WTC11 (cell line): ENCODE results near the gene RHOT2. TPM values are rescaled to one million over a fixed set of nuclear protein-coding genes. Genes with fewer than 3 reads are reported as not detected.

Experiments
- ATAC-seq: fragments of 200-7000 bp; cut with Tn5 transposase; 2 replicates; pipeline ENCODE4 v1.10.0; 2021; ENCODE audit warnings: mild to moderate bottlenecking, moderate library complexity
- CTCF ChIA-PET: fragments of 300-600 bp; sonication (Branson Sonifier 250); formaldehyde crosslinking; loops from one replicate; lab custom pipeline; 2021; ENCODE audit warnings: antibody characterized with exemption; lab: Charles Lee
- POLR2A ChIA-PET: fragments of 350-600 bp; sonication (Branson Sonifier 250); formaldehyde crosslinking; loops from one replicate; lab custom pipeline; 2021; ENCODE audit warnings: antibody characterized with exemption; lab: Charles Lee
- DNase-seq: peaks from one replicate; pipeline ENCODE4 v3.0.0; 2021; ENCODE audit warnings: low spot score
- H3K27ac Mint-ChIP-seq: 2 replicates; pipeline ENCODE4 v1.8.0; 2021; ENCODE audit warnings: mixed read lengths
- H3K27me3 Mint-ChIP-seq: 2 replicates; pipeline ENCODE4 v1.8.0; 2021; ENCODE audit warnings: low read depth, mild to moderate bottlenecking, moderate library complexity, mixed read lengths
- H3K36me3 Mint-ChIP-seq: 2 replicates; pipeline ENCODE4 v1.8.0; 2021; ENCODE audit warnings: mixed read lengths
- H3K4me1 Mint-ChIP-seq: 2 replicates; pipeline ENCODE4 v1.8.0; 2022; ENCODE audit warnings: mixed read lengths
- H3K4me3 Mint-ChIP-seq: 2 replicates; pipeline ENCODE4 v1.8.0; 2021; ENCODE audit warnings: mild to moderate bottlenecking, moderate library complexity, mixed read lengths
- H3K9me3 Mint-ChIP-seq: 2 replicates; pipeline ENCODE4 v1.8.0; 2021; ENCODE audit warnings: mixed read lengths
- ARID4B ChIP-seq: sonication (generic); formaldehyde crosslinking; IDR thresholded peaks from 2 replicates; pipeline ENCODE4 v1.8.0; 2023; ENCODE audit warnings: missing genetic modification reagents, mild to moderate bottlenecking, borderline replicate concordance
- CDX4 ChIP-seq: fragments of 250-450 bp; sonication (Bioruptor Pico); IDR thresholded peaks from 2 replicates; pipeline ENCODE4 v1.9.0; 2021; ENCODE audit warnings: moderate library complexity, mild to moderate bottlenecking, inconsistent platforms, borderline replicate concordance
- EMX1 ChIP-seq: fragments of 250-450 bp; sonication (Bioruptor Pico); IDR thresholded peaks from 2 replicates; pipeline ENCODE4 v1.8.0; 2021; ENCODE audit warnings: mild to moderate bottlenecking
- ETV6 ChIP-seq: sonication (generic); formaldehyde crosslinking; IDR thresholded peaks from 2 replicates; pipeline ENCODE4 v1.8.1; 2022; ENCODE audit warnings: mild to moderate bottlenecking, missing genetic modification reagents
- FOXP4 ChIP-seq: sonication (generic); formaldehyde crosslinking; IDR thresholded peaks from 2 replicates; pipeline ENCODE4 v1.8.0; 2022; ENCODE audit warnings: mild to moderate bottlenecking, missing genetic modification reagents
- GABPB1 ChIP-seq: sonication (generic); formaldehyde crosslinking; IDR thresholded peaks from 2 replicates; pipeline ENCODE4 v1.8.1; 2023; ENCODE audit warnings: mild to moderate bottlenecking, missing genetic modification reagents
- IRF2 ChIP-seq: sonication (generic); formaldehyde crosslinking; IDR thresholded peaks from 2 replicates; pipeline ENCODE4 v1.8.0; 2022; ENCODE audit warnings: low read depth, missing genetic modification reagents, borderline replicate concordance
- MAX ChIP-seq: sonication (generic); formaldehyde crosslinking; IDR thresholded peaks from 2 replicates; pipeline ENCODE4 v1.8.0; 2022; ENCODE audit warnings: mild to moderate bottlenecking, missing genetic modification reagents
- NFYB ChIP-seq: sonication (generic); formaldehyde crosslinking; conservative IDR thresholded peaks from 2 replicates; pipeline ENCODE4 v1.8.0; 2022; ENCODE audit warnings: low read depth, missing genetic modification reagents
- PREB ChIP-seq: sonication (generic); formaldehyde crosslinking; IDR thresholded peaks from 2 replicates; pipeline ENCODE4 v1.8.1; 2022; ENCODE audit warnings: mild to moderate bottlenecking, missing genetic modification reagents, moderate library complexity, borderline replicate concordance
- SP1 ChIP-seq: sonication (generic); formaldehyde crosslinking; conservative IDR thresholded peaks from 2 replicates; pipeline ENCODE4 v1.8.1; 2022; ENCODE audit warnings: missing genetic modification reagents
- TEAD1 ChIP-seq: sonication (generic); formaldehyde crosslinking; IDR thresholded peaks from 2 replicates; pipeline ENCODE4 v1.8.0; 2022; ENCODE audit warnings: mild to moderate bottlenecking, missing genetic modification reagents
- USF1 ChIP-seq: sonication (generic); formaldehyde crosslinking; IDR thresholded peaks from 2 replicates; pipeline ENCODE4 v1.8.0; 2022; ENCODE audit warnings: mild to moderate bottlenecking, missing genetic modification reagents
- USF2 ChIP-seq: sonication (generic); formaldehyde crosslinking; IDR thresholded peaks from 2 replicates; pipeline ENCODE4 v1.8.1; 2023; ENCODE audit warnings: mild to moderate bottlenecking, missing genetic modification reagents, moderate library complexity
- ZNF219 ChIP-seq: sonication (generic); formaldehyde crosslinking; IDR thresholded peaks from 2 replicates; pipeline ENCODE4 v1.8.0; 2023; ENCODE audit warnings: missing genetic modification reagents, mild to moderate bottlenecking, borderline replicate concordance
- ZNF232 ChIP-seq: sonication (generic); formaldehyde crosslinking; IDR thresholded peaks from 2 replicates; pipeline ENCODE4 v1.8.0; 2022; ENCODE audit warnings: mild to moderate bottlenecking, missing genetic modification reagents
- ZNF317 ChIP-seq: sonication (generic); formaldehyde crosslinking; IDR thresholded peaks from 2 replicates; pipeline ENCODE4 v1.8.1; 2023; ENCODE audit warnings: low read depth, mild to moderate bottlenecking, moderate library complexity, missing genetic modification reagents, borderline replicate concordance
- total RNA-seq: library from RNA; stranded (reverse); gene quantifications from 3 replicates; pipeline ENCODE4 v1.2.3, GENCODE V29; 2021

The RHOT2 gene
- total RNA-seq, 1 experiment from 2014 or later = 285 TPM

GRCh38 chr16:636206-637080 lies 31.5 kb upstream of the RHOT2 start, which contains the start of gene METTL26 (continued):
- TF ChIP-seq ZNF317 (CRISPR knock-in tag) = peak; percentile 34; the same call in 1 of the 2 replicates
- peak; percentile 83; the same call in 1 of the 2 replicates for TF ChIP-seq ARID4B (CRISPR knock-in tag)

GRCh38 chr16:637081-638018 lies 30.6 kb upstream of the RHOT2 start:
- POLR2A ChIA-PET = interaction anchor here (0.8 to 1.5 kb wide), 4 partner anchors 11 to 30 kb away, joined by 3 to 7 read pairs (median 5); partner anchors contain the start of genes RHOT2 and WDR90

More at GRCh38 chr16:637081-638018, 30.6 kb upstream of the RHOT2 start:
- H3K4me3 Mint-ChIP-seq = peak overlapping the region; percentile 97
- ATAC-seq = peak; percentile 19
- H3K9me3 Mint-ChIP-seq = no peaks in the 10 kb centered on the region
- TF ChIP-seq CDX4 (CRISPR knock-in tag) (no peak), ZNF317 (CRISPR knock-in tag) (no peak), TEAD1 (CRISPR knock-in tag) (no peak), IRF2 (no peak), PREB (CRISPR knock-in tag) (no peak), ETV6 (CRISPR knock-in tag) (no peak; the same call in 1 of the 2 replicates), FOXP4 (CRISPR knock-in tag) (0 out of 2 replicates have a peak, but pooled peaks have one; percentile 27), EMX1 (CRISPR knock-in tag) (no peak), MAX (CRISPR knock-in tag) (peak; percentile 42; the same call in 1 of the 2 replicates), USF1 (peak; percentile 87), USF2 (CRISPR knock-in tag) (peak; percentile 88), NFYB (no peak), ZNF219 (no peak), ZNF232 (CRISPR knock-in tag) (no peak), SP1 (peak; percentile 40), GABPB1 (no peak)
- TF ChIP-seq, all 79 proteins: peak for 5
- no peaks in the 10 kb centered on the region for H3K36me3 Mint-ChIP-seq
- H3K27me3 Mint-ChIP-seq = peaks cover 4% of the 10 kb centered on the region; the same call in 1 of the 2 replicates
- CTCF ChIA-PET = interaction anchor here (0.5 to 4.0 kb wide), 17 partner anchors 11 to 284 kb away, joined by 3 to 37 read pairs (median 7); partner anchors contain the start of genes RHBDL1, RHOT2 and WDR90
- H3K4me1 Mint-ChIP-seq = peaks cover 19% of the 10 kb centered on the region
- DNase-seq = peak; percentile 91
- H3K27ac Mint-ChIP-seq = peak overlapping the region; percentile 70
